NT2/D1 (cell line): ENCODE data around the gene FKRP.
A peak's percentile ranks its signal among the peaks of the same experiment; 100 is the strongest.

Source experiments
- DNase-seq: peaks from one replicate; pipeline ENCODE4 v3.0.0-alpha.2; 2011; ENCODE audit warnings: low read depth, low spot score
- H3K27me3 ChIP-seq: 2 replicates; pipeline ENCODE4 v1.6.0; 2011; ENCODE audit warnings: mild to moderate bottlenecking; ENCODE audit not compliant: insufficient read length, insufficient read depth
- H3K36me3 ChIP-seq: 2 replicates; pipeline ENCODE4 v1.6.1; 2011; ENCODE audit warnings: mild to moderate bottlenecking, low read length, mixed read lengths; ENCODE audit not compliant: insufficient read depth, insufficient read length
- H3K4me1 ChIP-seq: 2 replicates; pipeline ENCODE4 v1.5.1; 2011; ENCODE audit not compliant: insufficient read depth, insufficient read length
- H3K4me3 ChIP-seq: 2 replicates; pipeline ENCODE4 v1.5.1; 2011; ENCODE audit warnings: low read depth; ENCODE audit not compliant: insufficient read length
- H3K9ac ChIP-seq: 2 replicates; pipeline ENCODE4 v1.6.0; 2011; ENCODE audit warnings: low read depth; ENCODE audit not compliant: insufficient read length
- H3K9me3 ChIP-seq: 2 replicates; pipeline ENCODE4 v1.5.1; 2011; ENCODE audit warnings: mild to moderate bottlenecking, low read length; ENCODE audit not compliant: insufficient read depth
- SUZ12 ChIP-seq: IDR thresholded peaks from 2 replicates; pipeline ENCODE4 v1.6.1; 2011; ENCODE audit not compliant: insufficient read length, insufficient read depth; ENCODE audit errors: extremely low read depth
- YY1 ChIP-seq: IDR thresholded peaks from 2 replicates; pipeline ENCODE4 v1.6.1; 2011; ENCODE audit not compliant: insufficient read length, insufficient read depth
- ZNF274 ChIP-seq: IDR thresholded peaks from 2 replicates; pipeline ENCODE4 v1.6.1; 2011; ENCODE audit warnings: mild to moderate bottlenecking, low read depth, low read length

FKRP gene

DNA sequence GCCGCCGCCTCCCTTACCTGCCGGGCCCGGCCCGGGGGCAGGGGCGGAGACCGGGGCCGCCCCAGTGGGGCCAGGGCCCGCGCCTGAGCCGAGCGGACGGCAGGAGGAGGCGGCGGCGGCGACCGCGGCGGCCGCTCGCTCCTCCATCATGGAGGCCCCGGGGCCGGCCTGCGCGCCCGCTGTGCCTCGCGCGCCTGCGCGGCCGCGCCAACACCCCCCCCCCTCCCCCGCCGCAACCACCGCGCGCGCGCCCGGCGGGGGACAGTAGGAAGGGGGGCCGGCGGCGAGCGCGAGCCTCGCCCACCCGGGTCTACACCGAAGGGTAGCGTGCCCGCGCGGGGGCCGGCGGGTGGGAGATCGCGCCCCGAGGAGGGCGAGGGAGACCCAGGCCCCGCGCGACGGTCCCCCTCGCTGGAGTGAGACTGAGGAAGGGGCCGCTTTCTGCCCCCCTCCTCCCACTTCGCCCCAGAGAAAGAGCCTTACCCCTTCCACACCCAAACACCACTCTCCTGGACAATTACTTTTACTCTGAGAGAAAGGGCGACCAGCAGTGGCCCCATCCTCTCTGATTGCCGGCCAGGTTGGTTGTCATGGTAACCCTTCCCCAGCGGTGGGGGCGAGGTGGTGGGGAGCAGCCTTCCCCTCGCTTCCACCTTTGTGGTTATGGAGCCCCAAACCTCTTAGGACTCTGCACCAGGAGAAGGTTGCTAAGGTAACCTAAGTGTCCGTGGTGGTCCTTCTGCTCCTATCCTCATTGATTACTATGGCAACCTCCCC is 612 bp downstream of the FKRP start, which contains the start of gene STRN4:
TSS of gene STRN4 (minus strand) at position 170 of the 777 bp plus-strand sequence. CDS start at position 150, 20 bp downstream.
- DNase-seq = no peak
- Histone ChIP-seq H3K36me3 (peaks cover 41% of the 10 kb centered on the region), H3K4me1 (peaks cover 6% of the 10 kb centered on the region), H3K4me3 (peak within 1 kb of the TSS; percentile 81), H3K9ac (peak within 1 kb of the TSS; percentile 87), H3K27me3 (no peaks in the 10 kb centered on the region), H3K9me3 (no peaks in the 10 kb centered on the region)
- TF ChIP-seq ZNF274 (no peak), SUZ12 (no peak), YY1 (no peak)

DNA sequence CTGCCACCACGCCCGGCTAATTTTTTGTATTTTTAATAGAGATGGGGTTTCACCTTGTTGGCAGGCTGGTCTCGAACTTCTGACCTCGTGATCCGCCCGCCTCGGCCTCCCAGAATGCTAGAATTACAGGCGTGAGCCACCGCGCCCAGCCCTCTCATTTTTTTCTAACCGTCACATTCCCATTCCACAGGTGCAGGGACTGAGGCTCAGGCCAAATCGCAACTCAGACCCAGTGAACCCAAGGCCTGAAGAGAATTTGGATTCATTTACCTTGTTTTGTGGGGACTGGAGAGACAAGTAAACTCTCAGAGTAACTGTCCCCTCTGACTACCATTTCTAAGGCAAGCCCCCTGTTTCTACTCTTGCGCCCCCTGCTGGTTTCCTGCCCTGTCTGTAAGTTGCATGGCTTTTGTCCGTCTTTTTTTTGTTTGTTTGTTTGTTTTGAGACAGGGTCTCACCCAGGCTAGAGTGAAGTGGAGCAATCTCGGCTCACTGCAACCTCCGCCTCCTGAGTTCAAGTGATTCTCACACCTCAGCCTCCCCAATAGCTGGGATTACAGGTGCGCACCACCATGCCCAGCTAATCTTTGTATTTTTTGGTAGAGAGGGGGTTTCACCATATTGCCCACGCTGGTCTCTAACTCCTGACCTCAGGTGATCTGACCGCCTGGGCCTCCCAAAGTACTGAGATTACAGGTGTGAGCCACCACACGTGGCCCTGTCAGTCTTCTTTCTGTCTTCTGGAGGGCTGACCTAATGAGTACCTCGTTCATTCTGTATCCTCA is 2.7 kb downstream of the FKRP start:
- Histone ChIP-seq H3K4me3 (no peak overlapping the region), H3K4me1 (peaks cover 2% of the 10 kb centered on the region), H3K36me3 (peaks cover 37% of the 10 kb centered on the region), H3K9me3 (no peaks in the 10 kb centered on the region), H3K27me3 (no peaks in the 10 kb centered on the region), H3K9ac (no peak overlapping the region)
- TF ChIP-seq ZNF274 (no peak), SUZ12 (no peak), YY1 (no peak)
- no peak for DNase-seq

DNA sequence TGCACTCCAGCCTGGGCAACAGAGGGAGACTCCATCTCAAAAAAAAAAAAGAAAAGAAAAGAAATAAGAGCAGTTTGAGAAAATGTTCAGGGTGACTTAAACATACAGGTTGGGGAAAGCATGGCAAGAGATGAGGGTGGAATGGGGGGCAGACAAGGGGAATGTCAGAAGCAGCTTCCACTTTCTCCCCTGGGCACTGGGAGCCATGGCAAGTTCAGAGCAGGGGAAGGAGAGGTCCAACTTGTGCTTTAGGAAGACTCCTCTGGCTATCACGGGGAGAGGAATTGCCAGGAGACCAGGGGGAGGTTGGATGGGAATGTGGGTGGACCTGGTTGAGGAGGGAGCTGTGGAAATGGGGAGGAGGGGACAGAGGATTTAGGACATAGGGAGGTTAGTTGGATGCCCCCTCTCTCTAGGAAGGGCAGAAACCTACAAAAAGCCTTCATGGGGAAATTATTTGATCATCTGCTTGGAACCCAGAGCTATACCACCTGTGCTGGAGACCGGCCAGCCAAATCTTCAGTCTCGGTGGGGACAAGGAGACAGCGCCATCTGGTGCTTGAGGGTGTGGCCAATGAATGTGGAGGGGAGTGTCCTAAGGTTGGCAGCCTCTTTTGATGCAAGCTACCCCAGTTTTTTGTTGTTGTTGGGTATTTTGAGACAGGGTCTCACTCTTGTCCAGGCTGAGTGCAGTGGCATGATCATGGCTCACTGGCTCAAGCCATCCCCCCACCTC is 7.7 kb downstream of the FKRP start:
- DNase-seq = no peak
- H3K4me1 ChIP-seq = no peaks in the 10 kb centered on the region
- peaks cover 52% of the 10 kb centered on the region for H3K36me3 ChIP-seq
- H3K27me3 ChIP-seq = no peaks in the 10 kb centered on the region
- no peak overlapping the region for H3K4me3 ChIP-seq
- H3K9me3 ChIP-seq = no peaks in the 10 kb centered on the region
- H3K9ac ChIP-seq = no peak overlapping the region
- TF ChIP-seq SUZ12 (no peak), ZNF274 (no peak), YY1 (no peak)

DNA sequence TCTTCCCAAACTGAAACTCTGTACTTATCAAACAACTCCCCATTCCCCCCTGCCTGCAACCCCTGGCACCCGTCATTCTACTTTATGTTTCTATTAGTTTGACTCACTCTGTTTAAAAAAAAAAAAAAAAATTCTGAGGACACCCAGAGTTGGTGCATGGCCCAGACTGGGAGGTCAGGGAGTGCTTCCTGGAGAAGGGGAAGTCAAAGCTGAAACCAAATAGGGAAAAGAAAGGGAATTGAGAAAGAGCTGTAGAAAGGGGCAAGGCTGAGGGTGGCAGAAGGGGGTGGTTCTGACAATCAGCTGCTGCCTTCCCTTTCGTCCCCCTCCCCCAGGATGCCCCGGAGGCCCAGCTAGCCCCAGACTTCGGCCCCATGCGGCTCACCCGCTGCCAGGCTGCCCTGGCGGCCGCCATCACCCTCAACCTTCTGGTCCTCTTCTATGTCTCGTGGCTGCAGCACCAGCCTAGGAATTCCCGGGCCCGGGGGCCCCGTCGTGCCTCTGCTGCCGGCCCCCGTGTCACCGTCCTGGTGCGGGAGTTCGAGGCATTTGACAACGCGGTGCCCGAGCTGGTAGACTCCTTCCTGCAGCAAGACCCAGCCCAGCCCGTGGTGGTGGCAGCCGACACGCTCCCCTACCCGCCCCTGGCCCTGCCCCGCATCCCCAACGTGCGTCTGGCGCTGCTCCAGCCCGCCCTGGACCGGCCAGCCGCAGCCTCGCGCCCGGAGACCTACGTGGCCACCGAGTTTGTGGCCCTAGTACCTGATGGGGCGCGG is 9.4 kb downstream of the FKRP start:
- TF ChIP-seq SUZ12 = no peak
- TF ChIP-seq ZNF274 = no peak
- TF ChIP-seq YY1 = no peak
- peaks cover 2% of the 10 kb centered on the region for H3K4me1 ChIP-seq

DNA sequence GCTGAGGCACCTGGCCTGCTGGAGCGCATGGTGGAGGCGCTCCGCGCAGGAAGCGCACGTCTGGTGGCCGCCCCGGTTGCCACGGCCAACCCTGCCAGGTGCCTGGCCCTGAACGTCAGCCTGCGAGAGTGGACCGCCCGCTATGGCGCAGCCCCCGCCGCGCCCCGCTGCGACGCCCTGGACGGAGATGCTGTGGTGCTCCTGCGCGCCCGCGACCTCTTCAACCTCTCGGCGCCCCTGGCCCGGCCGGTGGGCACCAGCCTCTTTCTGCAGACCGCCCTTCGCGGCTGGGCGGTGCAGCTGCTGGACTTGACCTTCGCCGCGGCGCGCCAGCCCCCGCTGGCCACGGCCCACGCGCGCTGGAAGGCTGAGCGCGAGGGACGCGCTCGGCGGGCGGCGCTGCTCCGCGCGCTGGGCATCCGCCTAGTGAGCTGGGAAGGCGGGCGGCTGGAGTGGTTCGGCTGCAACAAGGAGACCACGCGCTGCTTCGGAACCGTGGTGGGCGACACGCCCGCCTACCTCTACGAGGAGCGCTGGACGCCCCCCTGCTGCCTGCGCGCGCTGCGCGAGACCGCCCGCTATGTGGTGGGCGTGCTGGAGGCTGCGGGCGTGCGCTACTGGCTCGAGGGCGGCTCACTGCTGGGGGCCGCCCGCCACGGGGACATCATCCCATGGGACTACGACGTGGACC is 10.1 kb downstream of the FKRP start:
- no peak for DNase-seq
- no peak for TF ChIP-seq ZNF274
- TF ChIP-seq SUZ12 = no peak
- TF ChIP-seq YY1 = no peak
- H3K36me3 ChIP-seq = peaks cover 38% of the 10 kb centered on the region

More for the DNA sequence above, 9.4 kb downstream of the FKRP start:
- DNase-seq = no peak
- Histone ChIP-seq H3K4me3 (no peak overlapping the region), H3K9ac (no peak overlapping the region), H3K27me3 (no peaks in the 10 kb centered on the region), H3K9me3 (no peaks in the 10 kb centered on the region), H3K36me3 (peaks cover 43% of the 10 kb centered on the region)

DNA sequence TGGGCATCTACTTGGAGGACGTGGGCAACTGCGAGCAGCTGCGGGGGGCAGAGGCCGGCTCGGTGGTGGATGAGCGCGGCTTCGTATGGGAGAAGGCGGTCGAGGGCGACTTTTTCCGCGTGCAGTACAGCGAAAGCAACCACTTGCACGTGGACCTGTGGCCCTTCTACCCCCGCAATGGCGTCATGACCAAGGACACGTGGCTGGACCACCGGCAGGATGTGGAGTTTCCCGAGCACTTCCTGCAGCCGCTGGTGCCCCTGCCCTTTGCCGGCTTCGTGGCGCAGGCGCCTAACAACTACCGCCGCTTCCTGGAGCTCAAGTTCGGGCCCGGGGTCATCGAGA is 10.7 kb downstream of the FKRP start:
- H3K4me3 ChIP-seq = no peak overlapping the region
- no peak overlapping the region for H3K9ac ChIP-seq
- H3K4me1 ChIP-seq = peaks cover 2% of the 10 kb centered on the region
- peaks cover 38% of the 10 kb centered on the region for H3K36me3 ChIP-seq
- no peaks in the 10 kb centered on the region for H3K9me3 ChIP-seq
- H3K27me3 ChIP-seq = no peaks in the 10 kb centered on the region
- TF ChIP-seq YY1 (no peak), ZNF274 (no peak), SUZ12 (no peak)
- DNase-seq = no peak

More for the DNA sequence above, 10.1 kb downstream of the FKRP start:
- H3K4me3 ChIP-seq = no peak overlapping the region
- peaks cover 2% of the 10 kb centered on the region for H3K4me1 ChIP-seq
- no peak overlapping the region for H3K9ac ChIP-seq
- H3K9me3 ChIP-seq = no peaks in the 10 kb centered on the region
- no peaks in the 10 kb centered on the region for H3K27me3 ChIP-seq
